PC-3 (cell line): ENCODE results near the gene AKAP6. TPM values are rescaled to one million over a fixed set of nuclear protein-coding genes. Genes with fewer than 3 reads are reported as not detected.

Experiments
- ATAC-seq: fragments of 200-7000 bp; cut with Tn5 transposase; 2 replicates; pipeline ENCODE4 v1.9.1; 2020; ENCODE audit warnings: mild to moderate bottlenecking, moderate library complexity
- BruUV-seq: library from RNA; stranded (reverse); fragments of 400-500 nt; replicated peaks from 2 replicates; lab custom pipeline; 2021; lab: Mats Ljungman, UMichigan
- CTCF ChIA-PET: fragments of 300-600 bp; sonication (Branson Sonifier 250); formaldehyde crosslinking; loops from one replicate; lab custom pipeline; 2022; ENCODE audit warnings: antibody characterized with exemption; lab: Charles Lee
- POLR2A ChIA-PET: fragments of 300-600 bp; sonication (Branson Sonifier 250); formaldehyde crosslinking; loops from one replicate; lab custom pipeline; 2022; ENCODE audit warnings: antibody characterized with exemption; ENCODE audit not compliant: unreplicated experiment; lab: Charles Lee
- DNase-seq: peaks from one replicate; pipeline ENCODE4 v3.0.0-alpha.2; 2015
- H2AFZ ChIP-seq: fragments of 300-600 bp; sonication (generic); 2 replicates; pipeline ENCODE4 v1.6.0; 2016; ENCODE audit warnings: antibody characterized with exemption, low read length
- H3F3A ChIP-seq: fragments of 300-600 bp; sonication (generic); one replicate; pipeline ENCODE4 v1.6.0; 2017; ENCODE audit warnings: antibody characterized with exemption, low read length, control low read depth, mild to moderate bottlenecking; ENCODE audit not compliant: unreplicated experiment
- H3K27ac ChIP-seq: fragments of 300-600 bp; sonication (generic); 2 replicates; pipeline ENCODE4 v1.5.1; 2016; ENCODE audit warnings: mild to moderate bottlenecking, low read length
- H3K27me3 ChIP-seq: fragments of 300-600 bp; sonication (generic); 2 replicates; pipeline ENCODE4 v1.6.1; 2016; ENCODE audit warnings: low read length, mixed read lengths
- H3K36me3 ChIP-seq: fragments of 300-600 bp; sonication (generic); 2 replicates; pipeline ENCODE4 v1.6.1; 2016; ENCODE audit warnings: low read depth, mixed run types, low read length, mixed read lengths
- H3K4me1 ChIP-seq: fragments of 300-600 bp; sonication (generic); 2 replicates; pipeline ENCODE4 v1.5.1; 2016; ENCODE audit warnings: low read length; ENCODE audit not compliant: insufficient read depth
- H3K4me2 ChIP-seq: fragments of 300-600 bp; sonication (generic); 2 replicates; pipeline ENCODE4 v1.6.0; 2016; ENCODE audit warnings: low read length
- H3K4me3 ChIP-seq: fragments of 300-600 bp; sonication (generic); 2 replicates; pipeline ENCODE4 v1.5.1; 2016; ENCODE audit warnings: mild to moderate bottlenecking, low read length, mixed read lengths
- H3K79me2 ChIP-seq: fragments of 300-600 bp; sonication (generic); 2 replicates; pipeline ENCODE4 v1.6.1; 2017; ENCODE audit warnings: low read length, mixed read lengths
- H3K9ac ChIP-seq: fragments of 300-600 bp; sonication (generic); 2 replicates; pipeline ENCODE4 v1.6.0; 2016; ENCODE audit warnings: mild to moderate bottlenecking, low read length
- H3K9me2 ChIP-seq: fragments of 300-600 bp; sonication (generic); replicated peaks from 2 replicates; pipeline ENCODE4 v1.6.1; 2016; ENCODE audit warnings: mixed run types, low read length, mixed read lengths
- H3K9me3 ChIP-seq: fragments of 300-600 bp; sonication (generic); 2 replicates; pipeline ENCODE4 v1.6.1; 2016; ENCODE audit warnings: low read length, mixed read lengths
- H4K20me1 ChIP-seq: fragments of 300-600 bp; sonication (generic); 2 replicates; pipeline ENCODE4 v1.6.1; 2016; ENCODE audit warnings: low read length, mixed read lengths
- CTCF ChIP-seq: fragments of 300-600 bp; sonication (generic); conservative IDR thresholded peaks from 2 replicates; pipeline ENCODE4 v1.5.1; 2017; ENCODE audit warnings: antibody characterized with exemption, low read depth, mild to moderate bottlenecking, low read length
- EZH2 ChIP-seq: fragments of 300-600 bp; sonication (generic); IDR thresholded peaks from one replicate; pipeline ENCODE4 v1.6.1; 2017; ENCODE audit warnings: antibody characterized with exemption, mild to moderate bottlenecking, low read length; ENCODE audit not compliant: unreplicated experiment
- EZH2phosphoT487 ChIP-seq: fragments of 300-600 bp; sonication (generic); IDR thresholded peaks from 2 replicates; pipeline ENCODE4 v1.6.1; 2018; ENCODE audit warnings: mild to moderate bottlenecking, antibody characterized with exemption, low read length, borderline replicate concordance
- intact Hi-C: fragments of 100-400 bp; cut with micrococcal nuclease; formaldehyde crosslinking; loops from 2 replicates; pipeline ENCODE4 v1.9.0; 2023
- total RNA-seq: library from RNA; depleted of rRNA; stranded (reverse); fragments of >200 nt; gene quantifications from 2 replicates; pipeline ENCODE4 v1.2.3, GENCODE V29; 2014

AKAP6 gene
- total RNA-seq, 1 experiment from 2014 or later = 1.5 TPM

DNA sequence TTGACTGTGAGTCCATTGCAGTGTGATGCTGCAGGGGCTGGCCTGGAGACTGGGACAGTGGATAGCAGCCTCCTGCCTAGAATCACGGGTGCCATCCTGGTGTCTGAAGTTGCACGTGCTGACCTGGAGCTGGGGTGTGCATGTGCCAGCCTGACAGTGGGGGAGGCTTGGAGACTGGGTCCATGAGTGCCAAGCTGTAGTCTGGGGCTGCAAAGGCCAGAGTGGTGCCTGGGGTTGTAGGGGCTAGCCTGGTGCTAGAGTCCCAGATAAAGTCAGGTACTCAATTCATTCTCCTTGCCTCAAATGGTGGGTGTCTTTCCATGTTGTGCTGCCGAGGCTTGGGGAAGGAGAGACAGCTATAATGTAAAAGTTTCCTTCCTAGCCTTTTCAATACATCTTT lies 427.7 kb downstream of the AKAP6 start:
- TF ChIP-seq EZH2phosphoT487 = no peak
- TF ChIP-seq CTCF = no peak
- no peak for TF ChIP-seq EZH2
- no peak overlapping the region for H3K4me2 ChIP-seq
- H3F3A ChIP-seq = no peaks in the 10 kb centered on the region
- H3K4me3 ChIP-seq = no peak overlapping the region
- BruUV-seq = no TSS peak
- H3K9me3 ChIP-seq = peaks cover 4% of the 10 kb centered on the region; the same call in 1 of the 2 replicates
- no peak for DNase-seq
- no peak overlapping the region for H3K27ac ChIP-seq
- H3K9ac ChIP-seq = no peak overlapping the region
- no peak for ATAC-seq
- ChIA-PET POLR2A (no interaction called here), CTCF (no interaction called here)
- peaks cover 8% of the 10 kb centered on the region for H3K4me1 ChIP-seq
- H4K20me1 ChIP-seq = no peaks in the 10 kb centered on the region
- no peak overlapping the region for H2AFZ ChIP-seq
- no peaks in the 10 kb centered on the region for H3K79me2 ChIP-seq
- H3K36me3 ChIP-seq = no peaks in the 10 kb centered on the region
- no peaks in the 10 kb centered on the region for H3K27me3 ChIP-seq
- H3K9me2 ChIP-seq = no peaks in the 10 kb centered on the region
- intact Hi-C loops = no loop called here

DNA sequence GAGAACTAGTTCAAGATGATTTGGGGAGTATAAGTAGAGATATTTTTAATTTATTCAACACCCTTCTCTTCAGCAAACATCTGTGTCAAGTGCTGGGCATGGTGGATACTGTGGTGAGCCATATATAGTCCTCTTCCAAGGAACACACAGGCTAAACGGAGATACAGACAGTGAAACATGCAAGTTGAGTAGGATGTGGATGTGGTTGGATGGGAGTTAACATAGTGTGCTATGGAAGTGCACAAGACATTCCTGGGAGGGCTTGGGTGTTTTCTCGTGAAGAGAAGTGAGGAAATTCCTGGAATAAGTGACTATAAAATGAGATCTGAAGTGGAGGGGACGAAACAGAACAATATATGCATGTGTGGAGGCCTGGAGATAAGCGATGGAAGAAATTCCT lies 428.5 kb downstream of the AKAP6 start:
- H3K27me3 ChIP-seq = no peaks in the 10 kb centered on the region
- no peak overlapping the region for H3K27ac ChIP-seq
- H4K20me1 ChIP-seq = no peaks in the 10 kb centered on the region
- H3K36me3 ChIP-seq = no peaks in the 10 kb centered on the region
- DNase-seq (no peak), ATAC-seq (no peak)
- intact Hi-C loops = no loop called here
- H3F3A ChIP-seq = no peaks in the 10 kb centered on the region
- H3K79me2 ChIP-seq = no peaks in the 10 kb centered on the region
- TF ChIP-seq EZH2phosphoT487 = no peak
- no peak for TF ChIP-seq EZH2
- TF ChIP-seq CTCF = no peak
- peaks cover 4% of the 10 kb centered on the region; the same call in 1 of the 2 replicates for H3K9me3 ChIP-seq
- H3K4me3 ChIP-seq = no peak overlapping the region
- no peak overlapping the region for H2AFZ ChIP-seq
- H3K4me1 ChIP-seq = peaks cover 8% of the 10 kb centered on the region
- H3K9me2 ChIP-seq = no peaks in the 10 kb centered on the region
- BruUV-seq = no TSS peak
- ChIA-PET POLR2A (no interaction called here), CTCF (no interaction called here)
- no peak overlapping the region for H3K9ac ChIP-seq
- H3K4me2 ChIP-seq = no peak overlapping the region

DNA sequence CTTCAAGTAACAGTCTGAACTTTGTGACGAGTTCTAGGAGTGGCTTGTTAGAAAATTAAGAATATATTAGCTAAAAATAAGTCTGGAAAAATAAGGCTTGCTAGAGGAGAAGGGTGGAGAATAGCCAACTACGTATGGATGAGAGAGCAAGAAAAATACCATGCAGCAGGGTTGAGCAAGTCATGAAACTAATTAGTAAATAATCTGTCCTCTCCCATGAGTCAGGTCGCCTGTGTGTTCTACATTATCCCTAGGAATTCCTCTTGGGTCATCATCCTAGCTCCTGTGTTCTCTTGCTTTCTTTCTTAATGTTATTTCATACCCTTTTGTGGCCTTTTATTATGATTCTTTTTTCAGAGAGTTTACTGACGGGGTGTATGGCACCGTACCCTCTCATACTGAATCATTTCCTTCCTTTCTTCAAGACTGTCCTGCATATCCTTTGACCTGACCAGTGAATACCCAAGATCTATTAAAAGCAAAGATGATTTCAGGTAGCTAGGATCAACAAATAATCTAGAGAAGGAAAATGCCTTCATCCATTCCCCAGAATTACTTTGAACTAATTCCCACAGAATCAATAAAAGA lies 432.4 kb downstream of the AKAP6 start:
- peak; percentile 79 for ATAC-seq
- intact Hi-C loops = no loop called here
- H3K9me3 ChIP-seq = no peaks in the 10 kb centered on the region
- H3K4me2 ChIP-seq = peak overlapping the region; percentile 31
- no peaks in the 10 kb centered on the region for H3K36me3 ChIP-seq
- peaks cover 8% of the 10 kb centered on the region for H3K4me1 ChIP-seq
- H3K27me3 ChIP-seq = no peaks in the 10 kb centered on the region
- POLR2A ChIA-PET = no interaction called here
- no peak overlapping the region for H3K9ac ChIP-seq
- TF ChIP-seq EZH2 = no peak
- no peak for TF ChIP-seq EZH2phosphoT487
- TF ChIP-seq CTCF = no peak
- no peaks in the 10 kb centered on the region for H4K20me1 ChIP-seq
- no peak overlapping the region for H3K4me3 ChIP-seq
- DNase-seq = peak; percentile 37
- H3F3A ChIP-seq = no peaks in the 10 kb centered on the region
- H3K79me2 ChIP-seq = no peaks in the 10 kb centered on the region
- BruUV-seq = no TSS peak
- no peaks in the 10 kb centered on the region for H3K9me2 ChIP-seq
- H2AFZ ChIP-seq = no peak overlapping the region
- H3K27ac ChIP-seq = no peak overlapping the region
- CTCF ChIA-PET = no interaction called here
